ENCODE measurements around the gene GAGE10.
"Not testable (repeated sequence)": the region's sequence is repeated elsewhere in the genome, so short reads cannot be mapped to it uniquely, and the experiment has no call there.

GAGE10 gene

GRCh38 chrX:49330421-49330820 is 27.0 kb downstream of the GAGE10 start:
- not testable (repeated sequence) for DNase-seq (ENCODE audit: low spot score)

GRCh38 chrX:49331282-49331681 is 27.8 kb downstream of the GAGE10 start, which contains the start of gene GAGE13:
GAGE13 (plus strand) TSS chrX:49331582; CDS start chrX:49332738, 1,156 bp downstream.
- DNase-seq (ENCODE audit: low spot score): not testable (repeated sequence)

- not testable (repeated sequence) for DNase-seq (ENCODE audit: low spot score)
These were observed 28.4 kb downstream of the GAGE10 start for GRCh38 chrX:49331841-49332240.

- DNase-seq (ENCODE audit: low spot score): not testable (repeated sequence)
These were observed 38.0 kb downstream of the GAGE10 start for GRCh38 chrX:49341449-49341848.

GRCh38 chrX:49344496-49345175 is 41.2 kb downstream of the GAGE10 start:
- not testable (repeated sequence) for DNase-seq (ENCODE audit: low spot score)

- not testable (repeated sequence) for DNase-seq (ENCODE audit: low spot score)
These were observed 42.0 kb downstream of the GAGE10 start for GRCh38 chrX:49345402-49345801.

GRCh38 chrX:49346150-49346549 is 42.7 kb downstream of the GAGE10 start:
- not testable (repeated sequence) for DNase-seq (ENCODE audit: low spot score)
